Astrocyte (in vitro differentiated cells and primary cell): ENCODE results near the gene H6PD. TPM values are rescaled to one million over a fixed set of nuclear protein-coding genes. Genes with fewer than 3 reads are reported as not detected.

Source experiments
- DNase-seq: peaks from one replicate; pipeline ENCODE4 v3.0.0-alpha.2; 2010; ENCODE audit warnings: low read depth
- FAIRE-seq: peaks from 2 replicates; lab custom pipeline; 2011; peaks lifted over from hg19 to GRCh38; lab: Jason Lieb, UNC
- H2AFZ ChIP-seq: 2 replicates; pipeline ENCODE4 v1.6.0; 2012; ENCODE audit warnings: low read depth, low read length, inconsistent platforms
- H3K27ac ChIP-seq: 2 replicates; pipeline ENCODE4 v1.5.1; 2011; ENCODE audit warnings: low read depth, low read length, inconsistent platforms
- H3K27me3 ChIP-seq: 2 replicates; pipeline ENCODE4 v1.6.0; 2011; ENCODE audit warnings: low read length, inconsistent platforms; ENCODE audit not compliant: insufficient read depth
- H3K36me3 ChIP-seq: 2 replicates; pipeline ENCODE4 v1.5.1; 2011; ENCODE audit warnings: low read length, inconsistent platforms; ENCODE audit not compliant: insufficient read depth
- H3K4me1 ChIP-seq: 2 replicates; pipeline ENCODE4 v1.5.1; 2011; ENCODE audit warnings: low read length, inconsistent platforms; ENCODE audit not compliant: insufficient read depth
- H3K4me2 ChIP-seq: 2 replicates; pipeline ENCODE4 v1.6.0; 2012; ENCODE audit warnings: low read length, inconsistent platforms
- H3K4me3 ChIP-seq: 2 replicates; pipeline ENCODE4 v1.5.1; 2011; ENCODE audit warnings: low read depth, mild to moderate bottlenecking, low read length, inconsistent platforms; ENCODE audit not compliant: insufficient read depth
- H3K79me2 ChIP-seq: 2 replicates; pipeline ENCODE4 v1.6.0; 2012; ENCODE audit warnings: mild to moderate bottlenecking, low read length, inconsistent platforms; ENCODE audit not compliant: insufficient read depth
- H3K9ac ChIP-seq: 2 replicates; pipeline ENCODE4 v1.6.0; 2012; ENCODE audit warnings: mild to moderate bottlenecking, low read length, inconsistent platforms
- H3K9me3 ChIP-seq: 2 replicates; pipeline ENCODE4 v1.5.1; 2012; ENCODE audit warnings: low read depth, mild to moderate bottlenecking, low read length, inconsistent platforms; ENCODE audit not compliant: insufficient read depth
- H4K20me1 ChIP-seq: 2 replicates; pipeline ENCODE4 v1.6.0; 2012; ENCODE audit warnings: low read length, inconsistent platforms; ENCODE audit not compliant: insufficient read depth
- H3K27ac Mint-ChIP-seq: one replicate; pipeline ENCODE4 v1.8.0; 2021; ENCODE audit warnings: mild to moderate bottlenecking, mixed read lengths; ENCODE audit not compliant: unreplicated experiment
- H3K27me3 Mint-ChIP-seq: one replicate; pipeline ENCODE4 v1.8.0; 2021; ENCODE audit warnings: low read depth, mixed read lengths; ENCODE audit not compliant: unreplicated experiment
- H3K36me3 Mint-ChIP-seq: one replicate; pipeline ENCODE4 v1.8.0; 2021; ENCODE audit warnings: low read depth, mixed read lengths; ENCODE audit not compliant: unreplicated experiment
- H3K4me1 Mint-ChIP-seq: one replicate; pipeline ENCODE4 v1.8.0; 2021; ENCODE audit warnings: low read depth, mixed read lengths; ENCODE audit not compliant: unreplicated experiment
- H3K4me3 Mint-ChIP-seq: one replicate; pipeline ENCODE4 v1.8.0; 2021; ENCODE audit warnings: mild to moderate bottlenecking, moderate library complexity, mixed read lengths; ENCODE audit not compliant: unreplicated experiment
- H3K9me3 Mint-ChIP-seq: one replicate; pipeline ENCODE4 v1.8.0; 2021; ENCODE audit warnings: mild to moderate bottlenecking, mixed read lengths; ENCODE audit not compliant: unreplicated experiment
- EZH2 ChIP-seq: IDR thresholded peaks from 2 replicates; pipeline ENCODE4 v1.6.1; 2012; ENCODE audit warnings: mild to moderate bottlenecking, low read length, inconsistent platforms; ENCODE audit not compliant: insufficient read depth
- total RNA-seq: library from RNA; stranded (reverse); gene quantifications from 2 replicates; pipeline ENCODE4 v1.2.1, GENCODE V29; 2021
- TF ChIP-seq, protein P1 (sequence below): IDR thresholded peaks from 2 replicates; pipeline ENCODE4 v1.5.1; 2011; ENCODE audit warnings: low read depth, mild to moderate bottlenecking, inconsistent platforms, low read length, moderate library complexity; ENCODE audit not compliant: insufficient read depth

Gene H6PD
- total RNA-seq, 1 donor from 2014 or later = 13.9 TPM

DNA sequence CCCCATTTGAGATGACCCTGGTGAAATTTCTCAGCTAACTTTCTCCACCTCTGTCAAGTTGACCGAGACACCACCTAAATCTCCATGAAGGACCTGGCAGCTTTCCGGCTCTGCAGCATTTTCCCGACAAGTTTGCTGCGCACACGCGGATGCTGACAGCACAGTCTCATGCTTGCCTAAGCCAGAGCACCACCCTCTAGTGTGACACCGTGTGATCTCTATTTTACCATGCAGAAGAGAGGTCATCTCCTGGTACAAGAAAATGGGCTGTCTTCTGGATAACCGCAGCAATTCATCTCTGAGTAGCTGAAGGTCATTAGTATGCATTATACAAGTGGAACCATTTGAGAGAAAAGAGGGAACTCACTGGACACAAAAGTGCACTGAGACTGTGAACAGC is 38.9 kb upstream of the H6PD start:
- H3K27me3 ChIP-seq = no peaks in the 10 kb centered on the region
- Mint-ChIP-seq H3K4me3 (no peak overlapping the region), H3K27ac (no peak overlapping the region), H3K27me3 (peaks cover 21% of the 10 kb centered on the region), H3K9me3 (no peaks in the 10 kb centered on the region), H3K4me1 (peaks cover 20% of the 10 kb centered on the region), H3K36me3 (peaks cover 8% of the 10 kb centered on the region)
- H3K9me3 ChIP-seq = no peaks in the 10 kb centered on the region
- H3K4me1 ChIP-seq = peaks cover 53% of the 10 kb centered on the region
- TF ChIP-seq EZH2 = no peak
- TF ChIP-seq, protein P1, sequence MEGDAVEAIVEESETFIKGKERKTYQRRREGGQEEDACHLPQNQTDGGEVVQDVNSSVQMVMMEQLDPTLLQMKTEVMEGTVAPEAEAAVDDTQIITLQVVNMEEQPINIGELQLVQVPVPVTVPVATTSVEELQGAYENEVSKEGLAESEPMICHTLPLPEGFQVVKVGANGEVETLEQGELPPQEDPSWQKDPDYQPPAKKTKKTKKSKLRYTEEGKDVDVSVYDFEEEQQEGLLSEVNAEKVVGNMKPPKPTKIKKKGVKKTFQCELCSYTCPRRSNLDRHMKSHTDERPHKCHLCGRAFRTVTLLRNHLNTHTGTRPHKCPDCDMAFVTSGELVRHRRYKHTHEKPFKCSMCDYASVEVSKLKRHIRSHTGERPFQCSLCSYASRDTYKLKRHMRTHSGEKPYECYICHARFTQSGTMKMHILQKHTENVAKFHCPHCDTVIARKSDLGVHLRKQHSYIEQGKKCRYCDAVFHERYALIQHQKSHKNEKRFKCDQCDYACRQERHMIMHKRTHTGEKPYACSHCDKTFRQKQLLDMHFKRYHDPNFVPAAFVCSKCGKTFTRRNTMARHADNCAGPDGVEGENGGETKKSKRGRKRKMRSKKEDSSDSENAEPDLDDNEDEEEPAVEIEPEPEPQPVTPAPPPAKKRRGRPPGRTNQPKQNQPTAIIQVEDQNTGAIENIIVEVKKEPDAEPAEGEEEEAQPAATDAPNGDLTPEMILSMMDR = no peak
- no peak for FAIRE-seq
- H3K36me3 ChIP-seq = peaks cover 4% of the 10 kb centered on the region
- peak overlapping the region; percentile 83 for H3K4me2 ChIP-seq
- peaks cover 91% of the 10 kb centered on the region for H3K79me2 ChIP-seq
- peak; percentile 53 for DNase-seq
- H3K27ac ChIP-seq = peak overlapping the region; percentile 78
- H3K9ac ChIP-seq = peak overlapping the region; percentile 76
- H2AFZ ChIP-seq = peak overlapping the region; percentile 27
- H3K4me3 ChIP-seq = peak overlapping the region; percentile 46
- peaks cover 21% of the 10 kb centered on the region for H4K20me1 ChIP-seq

DNA sequence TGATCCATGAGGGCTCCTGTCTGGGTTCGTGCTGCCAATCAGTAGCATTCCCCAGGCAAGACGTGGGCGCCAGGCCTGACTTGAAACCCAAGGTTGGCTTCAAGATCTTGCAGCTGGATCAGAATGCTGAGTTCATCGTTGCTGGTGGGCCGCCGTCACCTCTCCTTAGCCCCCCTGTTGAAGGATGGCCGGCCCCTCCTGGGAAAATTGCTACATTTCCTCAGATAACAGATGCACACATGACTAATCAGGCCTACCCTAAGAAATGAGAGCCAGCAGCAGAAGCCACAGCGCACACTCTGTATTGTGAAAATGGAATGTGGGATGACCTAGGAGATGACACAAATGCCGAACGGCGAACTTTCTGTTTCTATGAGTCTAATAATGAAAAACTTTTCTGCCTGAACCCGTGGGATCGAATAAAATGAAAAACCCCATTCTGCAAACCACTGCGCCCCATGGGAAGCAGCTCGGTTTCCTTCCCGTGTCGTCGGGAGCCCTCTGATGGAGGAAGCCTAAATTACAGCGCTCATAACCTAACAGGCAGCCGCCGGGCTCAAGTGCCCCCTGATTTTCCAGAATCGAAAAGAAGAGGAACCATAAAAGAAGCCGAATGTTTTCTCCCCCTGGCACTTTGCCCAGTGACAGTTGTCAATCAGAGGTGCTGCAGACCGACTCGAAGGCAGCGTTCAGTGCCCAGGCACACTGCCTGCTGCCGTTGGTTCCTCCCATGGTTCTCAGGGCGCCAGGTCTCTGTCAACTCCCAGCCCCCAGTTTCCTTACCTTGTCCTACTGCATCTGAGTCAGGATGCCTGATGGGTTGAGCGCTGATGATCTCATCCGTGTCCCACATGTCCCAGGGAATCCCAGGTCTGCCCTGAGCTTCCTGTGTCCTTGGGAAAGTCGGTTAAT is 38.2 kb upstream of the H6PD start:
- Histone ChIP-seq H3K9me3 (no peaks in the 10 kb centered on the region), H3K4me2 (peak overlapping the region; percentile 83), H2AFZ (peak overlapping the region; percentile 27), H4K20me1 (peaks cover 15% of the 10 kb centered on the region), H3K9ac (peak overlapping the region; percentile 76), H3K27me3 (no peaks in the 10 kb centered on the region), H3K4me3 (peak overlapping the region; percentile 46), H3K4me1 (peaks cover 61% of the 10 kb centered on the region), H3K79me2 (peaks cover 91% of the 10 kb centered on the region), H3K27ac (peak overlapping the region; percentile 78), H3K36me3 (peaks cover 4% of the 10 kb centered on the region)
- H3K36me3 Mint-ChIP-seq = peaks cover 2% of the 10 kb centered on the region
- TF ChIP-seq, protein P1 = peak; percentile 67
- TF ChIP-seq EZH2 = no peak
- H3K4me1 Mint-ChIP-seq = peaks cover 24% of the 10 kb centered on the region
- DNase-seq (peak; percentile 86), FAIRE-seq (peak; percentile 63)
- H3K27ac Mint-ChIP-seq = peak overlapping the region; percentile 75
- H3K4me3 Mint-ChIP-seq = peak overlapping the region; percentile 23
- H3K9me3 Mint-ChIP-seq = no peaks in the 10 kb centered on the region
- peaks cover 24% of the 10 kb centered on the region for H3K27me3 Mint-ChIP-seq
